IPS-15b (cell line): Measurements from ENCODE around the gene RNF182.

Experiments used
- H3K27me3 ChIP-seq: one replicate; pipeline ENCODE4 v1.6.1; 2013; ENCODE audit warnings: low read length; ENCODE audit not compliant: control insufficient read depth, insufficient read depth
- H3K36me3 ChIP-seq: one replicate; pipeline ENCODE4 v1.6.1; 2013; ENCODE audit warnings: low read length; ENCODE audit not compliant: control insufficient read depth, insufficient read depth
- H3K4me1 ChIP-seq: one replicate; pipeline ENCODE4 v1.6.1; 2013; ENCODE audit warnings: mild to moderate bottlenecking, low read length; ENCODE audit not compliant: control insufficient read depth, insufficient read depth
- H3K4me3 ChIP-seq: one replicate; pipeline ENCODE4 v1.5.1; 2013; ENCODE audit warnings: low read depth, low read length
- H3K9ac ChIP-seq: one replicate; pipeline ENCODE4 v1.6.1; 2013; ENCODE audit warnings: low read depth, mild to moderate bottlenecking, low read length
- H3K9me3 ChIP-seq: one replicate; pipeline ENCODE4 v1.6.1; 2013; ENCODE audit warnings: mild to moderate bottlenecking, low read length; ENCODE audit not compliant: control insufficient read depth, insufficient read depth

RNF182 gene

GRCh38 chr6:13907001-13907350, 17.8 kb upstream of the RNF182 start:
- Histone ChIP-seq H3K4me1 (no peaks in the 10 kb centered on the region), H3K4me3 (no peak overlapping the region), H3K9ac (no peak overlapping the region), H3K27me3 (no peaks in the 10 kb centered on the region), H3K36me3 (no peaks in the 10 kb centered on the region), H3K9me3 (no peaks in the 10 kb centered on the region)

- no peak overlapping the region for H3K4me3 ChIP-seq
- no peak overlapping the region for H3K9ac ChIP-seq
- H3K27me3 ChIP-seq = no peaks in the 10 kb centered on the region
- H3K9me3 ChIP-seq = no peaks in the 10 kb centered on the region
- no peaks in the 10 kb centered on the region for H3K4me1 ChIP-seq
- no peaks in the 10 kb centered on the region for H3K36me3 ChIP-seq
Measured at GRCh38 chr6:13907614-13908215, 17.0 kb upstream of the RNF182 start.

- Histone ChIP-seq H3K9ac (no peak overlapping the region), H3K4me3 (no peak overlapping the region), H3K36me3 (no peaks in the 10 kb centered on the region)
Measured at GRCh38 chr6:13908955-13909381, 15.8 kb upstream of the RNF182 start.

GRCh38 chr6:13910443-13910842, 14.3 kb upstream of the RNF182 start:
- Histone ChIP-seq H3K4me1 (peaks cover 12% of the 10 kb centered on the region), H3K4me3 (no peak overlapping the region), H3K9me3 (no peaks in the 10 kb centered on the region), H3K27me3 (no peaks in the 10 kb centered on the region), H3K9ac (no peak overlapping the region), H3K36me3 (no peaks in the 10 kb centered on the region)

More at GRCh38 chr6:13908955-13909381, 15.8 kb upstream of the RNF182 start:
- H3K9me3 ChIP-seq = no peaks in the 10 kb centered on the region
- H3K27me3 ChIP-seq = no peaks in the 10 kb centered on the region
- H3K4me1 ChIP-seq = peaks cover under 1% of the 10 kb centered on the region

GRCh38 chr6:13911337-13911736, 13.4 kb upstream of the RNF182 start:
- Histone ChIP-seq H3K4me3 (no peak overlapping the region), H3K36me3 (no peaks in the 10 kb centered on the region), H3K4me1 (peaks cover 12% of the 10 kb centered on the region), H3K9me3 (no peaks in the 10 kb centered on the region), H3K9ac (no peak overlapping the region), H3K27me3 (peaks cover 2% of the 10 kb centered on the region)

GRCh38 chr6:13913226-13914001, 11.3 kb upstream of the RNF182 start:
- Histone ChIP-seq H3K9ac (no peak overlapping the region), H3K4me1 (peaks cover 12% of the 10 kb centered on the region), H3K9me3 (no peaks in the 10 kb centered on the region), H3K27me3 (peaks cover 2% of the 10 kb centered on the region), H3K4me3 (no peak overlapping the region), H3K36me3 (no peaks in the 10 kb centered on the region)

GRCh38 chr6:13914351-13914750, 10.4 kb upstream of the RNF182 start:
- no peaks in the 10 kb centered on the region for H3K36me3 ChIP-seq
- peaks cover 2% of the 10 kb centered on the region for H3K27me3 ChIP-seq
- no peak overlapping the region for H3K4me3 ChIP-seq
- H3K4me1 ChIP-seq = peaks cover 12% of the 10 kb centered on the region
- no peak overlapping the region for H3K9ac ChIP-seq
- no peaks in the 10 kb centered on the region for H3K9me3 ChIP-seq

GRCh38 chr6:13915561-13916229, 9.1 kb upstream of the RNF182 start:
- H3K9me3 ChIP-seq = no peaks in the 10 kb centered on the region
- no peak overlapping the region for H3K4me3 ChIP-seq
- peaks cover 2% of the 10 kb centered on the region for H3K27me3 ChIP-seq
- H3K9ac ChIP-seq = no peak overlapping the region
- no peaks in the 10 kb centered on the region for H3K36me3 ChIP-seq
- H3K4me1 ChIP-seq = peaks cover 12% of the 10 kb centered on the region

GRCh38 chr6:13916230-13916944, 8.4 kb upstream of the RNF182 start:
- Histone ChIP-seq H3K27me3 (peaks cover 2% of the 10 kb centered on the region), H3K36me3 (no peaks in the 10 kb centered on the region), H3K9me3 (no peaks in the 10 kb centered on the region), H3K4me3 (no peak overlapping the region), H3K4me1 (peaks cover 12% of the 10 kb centered on the region), H3K9ac (no peak overlapping the region)

- Histone ChIP-seq H3K9ac (no peak overlapping the region), H3K27me3 (peaks cover 2% of the 10 kb centered on the region), H3K4me1 (peaks cover 12% of the 10 kb centered on the region), H3K9me3 (no peaks in the 10 kb centered on the region), H3K4me3 (no peak overlapping the region), H3K36me3 (no peaks in the 10 kb centered on the region)
Measured at GRCh38 chr6:13917141-13917540, 7.6 kb upstream of the RNF182 start.

- H3K9me3 ChIP-seq = no peaks in the 10 kb centered on the region
- peaks cover 14% of the 10 kb centered on the region for H3K4me1 ChIP-seq
- H3K27me3 ChIP-seq = peaks cover 16% of the 10 kb centered on the region
- H3K36me3 ChIP-seq = no peaks in the 10 kb centered on the region
- no peak overlapping the region for H3K9ac ChIP-seq
- H3K4me3 ChIP-seq = no peak overlapping the region
Measured at GRCh38 chr6:13918686-13919250, 6.0 kb upstream of the RNF182 start.
